Spinal cord (tissue), 10 donors: ENCODE data around the gene NFIA. TPM values are rescaled to one million over a fixed set of nuclear protein-coding genes. Genes with fewer than 3 reads are reported as not detected.

ENCODE experiments used
- DNase-seq, 6 donors: peaks; one replicate each; pipeline versions ENCODE4 v3.0.0 to v3.0.0-alpha.2; 2013 to 2015; ENCODE audit warnings: low spot score in 6 of 6, low read depth in 4 of 6
- H3K27ac ChIP-seq: one replicate; pipeline ENCODE4 v1.5.1; 2013; ENCODE audit warnings: low read depth, low read length, control low read depth
- H3K27me3 ChIP-seq: one replicate; pipeline ENCODE4 v1.6.1; 2013; ENCODE audit warnings: low read length; ENCODE audit not compliant: control insufficient read depth, insufficient read depth
- H3K36me3 ChIP-seq: one replicate; pipeline ENCODE4 v1.6.1; 2013; ENCODE audit warnings: low read length; ENCODE audit not compliant: control insufficient read depth, insufficient read depth
- H3K4me1 ChIP-seq: one replicate; pipeline ENCODE4 v1.6.1; 2013; ENCODE audit warnings: low read length; ENCODE audit not compliant: control insufficient read depth, insufficient read depth
- H3K4me3 ChIP-seq: one replicate; pipeline ENCODE4 v1.5.1; 2013; ENCODE audit warnings: low read depth, low read length, control low read depth
- H3K9me3 ChIP-seq: one replicate; pipeline ENCODE4 v1.6.1; 2013; ENCODE audit warnings: low read length; ENCODE audit not compliant: control insufficient read depth, insufficient read depth
- WGBS: methylation state at CpG from one replicate; pipeline ENCODE4 v1.1.5; 2013; ENCODE audit warnings: missing lambda C conversion rate; ENCODE audit not compliant: insufficient coverage; 5-methylcytosine and 5-hydroxymethylcytosine counted together
- polyA plus RNA-seq, 2 donors: library from polyadenylated mRNA; unstranded; fragments of 120-200 nt; gene quantifications; one replicate each; pipeline ENCODE4 v1.2.1, GENCODE V29; 2013; ENCODE audit not compliant: insufficient read length in 2 of 2
- total RNA-seq, 2 donors: library from RNA; depleted of rRNA in 1 of 2; stranded (reverse); fragments of 120-200 nt in 1 of 2; fragments of >200 nt in 1 of 2; gene quantifications; one replicate each; pipeline versions ENCODE4 v1.2.3 to v1.2.4, GENCODE V29; 2013 to 2014
- donor health status: healthy.

Gene NFIA
- total and polyA plus RNA-seq, 4 donors = 36.1 to 77.2 (median 62.5) TPM

GRCh38 chr1:61432616-61433388 is 350.4 kb downstream of the NFIA start:
- H3K27me3 ChIP-seq = no peaks in the 10 kb centered on the region
- no peak overlapping the region for H3K27ac ChIP-seq
- no peak for DNase-seq
- WGBS = 76% methylated on average over 3 of the region's 7 CpGs
- no peaks in the 10 kb centered on the region for H3K9me3 ChIP-seq
- H3K36me3 ChIP-seq = peaks cover 2% of the 10 kb centered on the region
- no peak overlapping the region for H3K4me3 ChIP-seq
- H3K4me1 ChIP-seq = no peaks in the 10 kb centered on the region

- WGBS = 75% methylated on average over 1 of the region's 2 CpGs
- H3K27ac ChIP-seq = no peak overlapping the region
Observed at GRCh38 chr1:61433646-61434045, 351.3 kb downstream of the NFIA start.

DNA sequence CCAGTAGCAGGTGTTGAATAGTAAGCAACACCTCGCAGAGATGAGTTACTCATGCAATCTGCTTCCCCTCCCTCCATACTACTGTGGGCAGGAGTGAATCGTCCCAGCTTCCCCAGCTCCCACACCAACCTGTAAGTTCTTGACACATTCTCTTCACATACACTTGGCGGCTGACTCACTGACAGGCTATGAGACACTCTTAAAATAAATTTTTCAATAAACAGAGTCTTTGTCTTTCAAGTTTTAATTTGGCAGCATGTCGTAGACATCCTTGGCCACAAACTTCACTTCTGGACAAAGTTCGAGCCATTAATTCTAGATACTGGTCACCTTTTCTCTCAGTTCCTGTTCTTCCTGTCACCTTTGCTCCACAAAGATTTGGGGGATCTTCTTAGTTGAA is 351.9 kb downstream of the NFIA start:
- no peaks in the 10 kb centered on the region for H3K27me3 ChIP-seq
- WGBS = 86% methylated on average over 4 of the region's 5 CpGs
- DNase-seq = no peak
- H3K4me1 ChIP-seq = no peaks in the 10 kb centered on the region
- no peak overlapping the region for H3K4me3 ChIP-seq
- no peak overlapping the region for H3K27ac ChIP-seq
- no peaks in the 10 kb centered on the region for H3K9me3 ChIP-seq
- H3K36me3 ChIP-seq = peaks cover 2% of the 10 kb centered on the region

More at GRCh38 chr1:61433646-61434045, 351.3 kb downstream of the NFIA start:
- Histone ChIP-seq H3K4me3 (no peak overlapping the region), H3K36me3 (peaks cover 2% of the 10 kb centered on the region), H3K9me3 (no peaks in the 10 kb centered on the region), H3K27me3 (no peaks in the 10 kb centered on the region), H3K4me1 (no peaks in the 10 kb centered on the region)
- no peak for DNase-seq

DNA sequence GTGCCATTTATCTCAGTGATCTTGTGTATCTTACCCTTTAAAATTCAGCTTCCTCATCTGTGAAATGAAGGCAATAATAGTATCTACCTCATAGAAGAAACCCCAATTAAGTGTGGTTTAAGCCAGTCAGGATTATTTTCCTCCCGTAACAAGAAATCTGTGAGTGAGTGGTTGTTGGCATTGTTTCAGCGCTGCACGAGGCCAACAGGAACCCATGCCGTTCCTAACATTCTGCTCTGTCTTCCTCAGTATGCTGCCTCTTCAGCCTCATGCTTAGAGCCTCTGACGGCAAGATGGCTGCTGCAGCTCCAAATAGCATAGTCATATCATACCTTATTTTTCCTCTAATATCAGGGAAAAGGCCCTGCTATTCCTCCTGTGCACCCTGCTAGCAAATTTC is 352.9 kb downstream of the NFIA start:
- H3K27me3 ChIP-seq = no peaks in the 10 kb centered on the region
- H3K27ac ChIP-seq = no peak overlapping the region
- H3K4me3 ChIP-seq = no peak overlapping the region
- no peak for DNase-seq
- peaks cover 2% of the 10 kb centered on the region for H3K36me3 ChIP-seq
- H3K4me1 ChIP-seq = no peaks in the 10 kb centered on the region
- H3K9me3 ChIP-seq = no peaks in the 10 kb centered on the region
- 76% methylated on average over 5 of the region's 5 CpGs for WGBS

- H3K4me1 ChIP-seq = no peaks in the 10 kb centered on the region
Observed at GRCh38 chr1:61436016-61436415, 353.7 kb downstream of the NFIA start.

GRCh38 chr1:61436491-61437120 is 354.2 kb downstream of the NFIA start:
- Histone ChIP-seq H3K27ac (no peak overlapping the region), H3K4me1 (no peaks in the 10 kb centered on the region), H3K4me3 (no peak overlapping the region), H3K27me3 (no peaks in the 10 kb centered on the region), H3K9me3 (no peaks in the 10 kb centered on the region), H3K36me3 (peaks cover 2% of the 10 kb centered on the region)
- 76% methylated on average over 3 of the region's 5 CpGs for WGBS
- no peak for DNase-seq

More at GRCh38 chr1:61436016-61436415, 353.7 kb downstream of the NFIA start:
- 88% methylated on average over 3 of the region's 3 CpGs for WGBS
- no peaks in the 10 kb centered on the region for H3K27me3 ChIP-seq
- H3K4me3 ChIP-seq = no peak overlapping the region
- no peak for DNase-seq
- H3K9me3 ChIP-seq = no peaks in the 10 kb centered on the region
- no peak overlapping the region for H3K27ac ChIP-seq
- H3K36me3 ChIP-seq = peaks cover 2% of the 10 kb centered on the region

DNA sequence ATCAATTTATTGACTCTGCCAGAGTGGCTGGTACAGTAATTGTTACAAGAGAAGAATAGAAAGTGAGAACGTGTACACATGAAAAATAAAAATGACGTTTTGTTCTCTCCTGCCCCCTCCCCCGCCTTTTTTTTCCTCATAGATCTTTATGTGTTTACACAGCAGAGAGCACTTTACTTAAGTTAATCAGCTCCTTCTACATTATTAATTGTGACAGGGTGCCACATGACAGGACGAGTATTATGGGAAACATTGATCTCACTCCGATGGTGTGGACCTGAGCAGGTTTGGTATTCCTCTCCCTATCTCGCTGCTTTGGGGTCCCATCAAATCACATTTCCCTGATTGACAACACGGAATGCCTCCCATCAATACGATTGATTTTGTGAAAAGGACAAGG is 356.9 kb downstream of the NFIA start:
- H3K27ac ChIP-seq = no peak overlapping the region
- no peak overlapping the region for H3K4me3 ChIP-seq
- H3K4me1 ChIP-seq = peaks cover 4% of the 10 kb centered on the region
- H3K27me3 ChIP-seq = no peaks in the 10 kb centered on the region
- peaks cover 2% of the 10 kb centered on the region for H3K36me3 ChIP-seq
- WGBS = 90% methylated on average over 3 of the region's 8 CpGs
- H3K9me3 ChIP-seq = no peaks in the 10 kb centered on the region
- DNase-seq = no peak

GRCh38 chr1:61441723-61442262 is 359.4 kb downstream of the NFIA start:
- H3K9me3 ChIP-seq = no peaks in the 10 kb centered on the region
- H3K36me3 ChIP-seq = peaks cover 2% of the 10 kb centered on the region
- no peaks in the 10 kb centered on the region for H3K27me3 ChIP-seq
- no peak overlapping the region for H3K4me3 ChIP-seq
- no peak overlapping the region for H3K27ac ChIP-seq
- H3K4me1 ChIP-seq = peaks cover 10% of the 10 kb centered on the region
- 50% methylated on average over 6 of the region's 11 CpGs for WGBS
- no peak for DNase-seq

GRCh38 chr1:61442544-61442943 is 360.2 kb downstream of the NFIA start:
- no peak for DNase-seq
- Histone ChIP-seq H3K27ac (no peak overlapping the region), H3K9me3 (no peaks in the 10 kb centered on the region), H3K36me3 (no peaks in the 10 kb centered on the region), H3K4me1 (peaks cover 16% of the 10 kb centered on the region), H3K4me3 (no peak overlapping the region), H3K27me3 (no peaks in the 10 kb centered on the region)
- no CpG with 5 or more reads among the region's 2 CpGs for WGBS
